K562 (cell line): ENCODE measurements around the gene ASPG. TPM values are rescaled to one million over a fixed set of nuclear protein-coding genes. Genes with fewer than 3 reads are reported as not detected.

ENCODE experiments used
- ARID4B ChIP-seq: sonication (generic); formaldehyde crosslinking; IDR thresholded peaks from 2 replicates; pipeline ENCODE4 v1.8.0; 2022; ENCODE audit warnings: mild to moderate bottlenecking, missing genetic modification reagents
- JUND ChIP-seq, 2 experiments: IDR thresholded peaks; 2 replicates in 1 of 2; 3 replicates in 1 of 2; pipeline ENCODE4 v1.6.1; 2011; ENCODE audit warnings: borderline replicate concordance in 2 of 2, low read depth in 2 of 2, low read length in 2 of 2, improper control_type of control experiment in 1 of 2, missing biosample characterization in 1 of 2, missing genetic modification characterization in 1 of 2, missing genetic modification reagents in 1 of 2
- SMARCE1 ChIP-seq: fragments of 450-650 bp; IDR thresholded peaks from 2 replicates; pipeline ENCODE4 v1.7.1; 2016; ENCODE audit warnings: mild to moderate bottlenecking
- ZNF644 ChIP-seq: fragments of 200-800 bp; sonication (Bioruptor generic); IDR thresholded peaks from 2 replicates; pipeline ENCODE4 v1.6.1; 2016; ENCODE audit warnings: low read depth, missing genetic modification characterization, missing compliant biosample characterization
- polyA plus RNA-seq, 8 experiments: library from polyadenylated mRNA; depleted of rRNA in 4 of 8; stranded (reverse) in 5 of 8; unstranded in 3 of 8; fragments of >200 nt; fragmentation: Nextera tagmentation in 2 of 8; fragmentation: Illumina TruSeq in 1 of 8; extraction: Ambion mirVana in 2 of 8; extraction: Trizol in 1 of 8; gene quantifications; 2 replicates each; pipeline versions ENCODE4 v1.2.1 to v1.2.3, GENCODE V29; 2011 to 2014; ENCODE audit warnings: inconsistent platforms in 1 of 8, missing spikeins in 1 of 8
- total RNA-seq, 7 experiments: library from RNA; depleted of rRNA in 6 of 7; stranded (reverse); fragments of >200 nt in 6 of 7; fragmentation: Illumina TruSeq in 2 of 7; extraction: Trizol in 2 of 7; gene quantifications; 2 replicates each; pipeline versions ENCODE4 v1.2.1 to v1.2.3, GENCODE V29; 2011 to 2021; ENCODE audit warnings: low replicate concordance in 1 of 7
- TF ChIP-seq, protein P1 (sequence below): fragments of 450-650 bp; formaldehyde crosslinking; conservative IDR thresholded peaks from 2 replicates; pipeline ENCODE4 v1.4.0; 2022; ENCODE audit warnings: mild to moderate bottlenecking, missing genetic modification characterization

The ASPG gene
- total and polyA plus RNA-seq, 9 of the 15 experiments (the other 6 are each of a cell fraction or from before 2014, with no cell fraction given) = 0.18 TPM; not detected in 8

DNA sequence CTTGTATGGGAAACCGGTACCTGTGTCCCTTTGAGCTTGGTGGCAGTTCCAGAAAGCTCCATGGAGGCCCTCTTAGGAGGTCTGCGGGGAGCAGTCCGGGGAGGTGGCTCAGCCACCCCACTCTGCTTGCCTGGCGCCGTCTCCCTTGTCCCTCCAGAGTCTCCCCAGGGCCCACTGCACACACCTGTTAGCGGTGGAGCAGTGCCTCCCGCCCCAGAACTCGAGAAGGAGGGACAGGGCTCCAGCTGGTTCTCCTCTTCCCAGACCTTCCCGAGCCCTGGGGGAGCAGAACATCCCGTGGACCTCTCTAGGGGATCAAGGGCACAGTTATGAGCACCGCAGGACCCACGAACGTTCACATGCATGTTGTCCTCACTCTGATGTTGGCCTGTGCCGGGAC is 10.8 kb downstream of the ASPG start (continued):
- TF ChIP-seq ARID4B = no peak
- TF ChIP-seq JUND (IDR thresholded peaks at IDR 0.05; ENCODE audit: borderline replicate concordance, low read depth, low read length) = no peak
- no peak for TF ChIP-seq JUND (tag; IDR thresholded peaks at IDR 0.05; ENCODE audit: borderline replicate concordance, low read depth, low read length)
- TF ChIP-seq, protein P1, sequence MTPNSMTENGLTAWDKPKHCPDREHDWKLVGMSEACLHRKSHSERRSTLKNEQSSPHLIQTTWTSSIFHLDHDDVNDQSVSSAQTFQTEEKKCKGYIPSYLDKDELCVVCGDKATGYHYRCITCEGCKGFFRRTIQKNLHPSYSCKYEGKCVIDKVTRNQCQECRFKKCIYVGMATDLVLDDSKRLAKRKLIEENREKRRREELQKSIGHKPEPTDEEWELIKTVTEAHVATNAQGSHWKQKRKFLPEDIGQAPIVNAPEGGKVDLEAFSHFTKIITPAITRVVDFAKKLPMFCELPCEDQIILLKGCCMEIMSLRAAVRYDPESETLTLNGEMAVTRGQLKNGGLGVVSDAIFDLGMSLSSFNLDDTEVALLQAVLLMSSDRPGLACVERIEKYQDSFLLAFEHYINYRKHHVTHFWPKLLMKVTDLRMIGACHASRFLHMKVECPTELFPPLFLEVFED (CRISPR knock-in tag) = no peak
- TF ChIP-seq ZNF644 (tag) = no peak
- TF ChIP-seq SMARCE1 = no peak
